Pulmonary artery endothelial cell (primary cell): ENCODE data around the gene CNTNAP2. TPM values are rescaled to one million over a fixed set of nuclear protein-coding genes. Genes with fewer than 3 reads are reported as not detected.

Source experiments
- DNase-seq: peaks from one replicate; pipeline ENCODE4 v3.0.0-alpha.2; 2011; ENCODE audit warnings: low read depth, low spot score
- total RNA-seq: library from RNA; depleted of rRNA; stranded (reverse); fragments of >200 nt; gene quantifications from 2 replicates; pipeline ENCODE4 v1.2.3, GENCODE V29; 2014

Gene CNTNAP2
- total RNA-seq, 1 donor from 2014 or later: not detected

DNA sequence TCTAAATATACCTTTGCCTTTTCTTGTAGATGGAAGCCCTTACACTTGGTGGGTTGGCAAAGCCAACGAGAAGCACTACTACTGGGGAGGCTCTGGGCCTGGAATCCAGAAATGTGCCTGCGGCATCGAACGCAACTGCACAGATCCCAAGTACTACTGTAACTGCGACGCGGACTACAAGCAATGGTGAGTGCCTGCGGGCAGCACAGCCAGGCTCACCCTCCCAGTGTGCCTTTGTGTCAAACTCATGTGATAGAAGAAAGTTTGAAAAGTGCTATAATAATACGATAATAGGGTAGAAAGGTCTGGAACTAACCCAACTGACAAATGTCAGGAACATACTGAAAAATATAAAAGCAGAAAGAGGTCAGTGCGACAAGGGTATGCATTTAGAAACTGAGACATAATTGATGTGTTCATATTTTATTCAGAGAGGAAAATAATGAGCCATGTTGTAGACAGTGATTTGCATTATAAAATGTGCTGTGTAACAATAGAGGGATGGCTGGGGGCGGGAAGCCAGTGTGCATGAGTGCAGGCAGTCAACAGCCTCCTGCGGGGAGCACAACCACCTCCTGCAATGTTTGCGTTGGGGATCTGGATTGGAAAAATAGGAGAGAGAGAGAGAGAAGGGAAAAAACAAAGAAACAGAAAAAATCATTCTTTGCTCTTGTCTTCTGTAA lies 1787.1 kb downstream of the CNTNAP2 start:
- DNase-seq: no peak

DNA sequence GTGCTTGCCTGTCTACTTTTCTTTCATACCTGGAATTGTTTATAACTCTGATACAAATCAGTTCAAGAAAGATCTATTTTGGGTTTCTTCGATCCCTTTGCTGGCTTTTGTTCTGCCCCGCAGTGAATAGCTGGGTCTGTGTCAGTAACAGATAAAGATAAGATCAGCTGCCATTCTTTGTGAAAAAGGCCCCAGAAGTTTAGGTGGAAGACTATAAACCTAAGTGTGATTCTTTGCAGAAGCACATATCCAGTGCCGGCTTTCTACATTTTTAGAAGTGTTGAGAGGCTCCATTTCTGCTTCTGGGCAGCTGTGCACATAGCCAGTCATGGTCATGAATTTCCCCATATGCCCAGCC lies 1787.6 kb downstream of the CNTNAP2 start:
- no peak for DNase-seq

DNA sequence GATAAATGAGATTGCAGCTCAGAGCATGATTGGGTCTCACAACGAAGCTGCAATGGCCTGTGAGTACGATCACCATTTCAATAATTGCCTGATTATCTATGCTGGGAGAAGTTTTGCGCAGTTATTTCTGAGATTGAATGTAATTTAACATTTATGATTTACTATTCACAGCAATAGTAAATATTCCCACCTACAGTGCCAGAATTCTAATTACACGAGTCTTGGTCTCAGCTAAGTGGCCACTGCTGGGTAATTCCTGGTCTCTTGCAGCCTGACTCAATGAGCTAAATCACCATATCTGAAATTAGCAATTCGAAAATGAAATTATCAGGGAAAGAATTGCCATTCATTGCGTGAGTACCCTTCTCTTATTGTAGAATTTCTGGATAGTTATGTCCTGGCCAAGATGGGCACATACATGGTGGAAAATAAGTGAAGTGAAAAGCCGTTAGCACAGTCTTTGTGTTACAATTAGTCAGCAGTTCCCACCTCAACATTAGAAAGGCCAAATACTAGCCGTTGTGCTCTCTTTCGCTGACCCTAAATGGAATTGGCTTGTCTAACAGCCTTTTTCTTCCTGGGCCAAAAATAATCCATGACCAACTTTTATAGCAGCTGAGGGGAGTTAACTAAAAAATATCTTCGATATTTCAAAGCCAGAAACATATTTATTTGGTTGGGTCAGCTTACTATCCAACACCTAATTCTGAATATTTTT lies 1793.0 kb downstream of the CNTNAP2 start:
- no peak for DNase-seq

DNA sequence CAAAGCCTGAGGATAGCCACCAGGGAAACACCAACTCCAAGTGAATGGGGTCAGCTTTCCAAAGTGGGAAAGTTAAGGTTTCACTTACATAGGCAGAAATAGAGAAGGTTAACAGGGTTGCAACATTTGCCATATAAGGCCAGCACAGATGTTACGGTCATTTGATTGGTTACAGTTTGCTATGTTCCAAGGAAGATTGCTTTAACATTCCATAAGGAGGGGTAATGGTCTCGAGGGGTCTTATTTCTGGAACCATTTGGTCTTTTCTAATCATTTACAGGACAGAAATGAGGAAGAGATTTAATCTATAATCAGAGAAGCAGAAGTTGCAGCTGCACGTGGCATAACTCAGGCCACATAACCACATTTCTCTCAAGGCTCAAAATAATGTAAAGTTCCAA lies 1794.6 kb downstream of the CNTNAP2 start:
- no peak for DNase-seq

DNA sequence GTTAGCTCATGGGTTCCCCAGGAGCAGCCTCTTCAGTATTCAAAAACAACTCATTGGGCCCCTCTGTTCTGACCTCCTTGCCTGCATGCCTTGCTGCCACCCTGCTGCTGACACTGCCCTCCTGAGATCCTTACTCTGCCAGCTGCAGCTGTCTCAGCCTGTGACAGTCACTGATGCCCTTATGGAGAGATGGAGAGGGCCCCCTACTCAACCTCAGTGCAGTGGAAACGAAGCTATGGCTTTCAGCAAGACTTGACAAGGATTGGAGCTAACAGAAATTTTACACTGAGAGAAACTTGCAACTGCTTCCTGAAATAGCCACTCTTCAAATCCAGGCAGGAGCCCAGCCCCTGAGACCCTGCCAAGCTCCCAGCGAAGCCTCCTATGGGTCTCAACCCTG lies 1795.7 kb downstream of the CNTNAP2 start:
- DNase-seq: no peak

DNA sequence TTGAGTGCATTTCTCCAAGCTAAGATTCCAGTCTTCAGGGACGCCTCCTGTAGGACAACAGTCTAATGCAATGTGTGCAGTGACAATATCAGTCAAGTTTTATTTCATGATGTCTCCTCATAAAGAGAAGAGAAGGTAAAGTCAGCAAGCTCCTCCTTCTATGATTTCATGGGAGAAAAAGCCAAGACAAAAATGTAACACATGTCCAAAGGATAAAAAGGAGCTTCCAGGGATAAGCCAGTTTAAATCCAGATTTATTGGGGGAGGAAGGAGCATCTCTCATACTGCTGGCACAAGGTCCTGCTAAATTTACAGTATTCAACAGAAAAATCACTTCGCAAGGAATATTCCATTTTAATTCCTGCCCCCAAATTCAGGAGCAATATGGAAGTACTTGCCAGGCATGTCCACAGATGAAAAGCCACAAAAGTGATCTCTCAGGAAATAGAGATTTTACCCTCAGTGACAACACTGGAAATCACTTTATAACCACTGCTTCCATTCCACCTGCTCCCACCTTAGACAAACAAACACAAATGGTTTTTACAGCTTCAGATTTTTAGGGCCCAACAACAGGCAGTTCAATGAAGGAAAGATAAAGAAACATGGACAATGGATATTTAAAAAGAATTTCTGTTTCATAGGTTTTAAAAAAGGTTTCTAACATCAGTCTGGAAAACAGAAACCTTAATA lies 1796.5 kb downstream of the CNTNAP2 start:
- DNase-seq: no peak

DNA sequence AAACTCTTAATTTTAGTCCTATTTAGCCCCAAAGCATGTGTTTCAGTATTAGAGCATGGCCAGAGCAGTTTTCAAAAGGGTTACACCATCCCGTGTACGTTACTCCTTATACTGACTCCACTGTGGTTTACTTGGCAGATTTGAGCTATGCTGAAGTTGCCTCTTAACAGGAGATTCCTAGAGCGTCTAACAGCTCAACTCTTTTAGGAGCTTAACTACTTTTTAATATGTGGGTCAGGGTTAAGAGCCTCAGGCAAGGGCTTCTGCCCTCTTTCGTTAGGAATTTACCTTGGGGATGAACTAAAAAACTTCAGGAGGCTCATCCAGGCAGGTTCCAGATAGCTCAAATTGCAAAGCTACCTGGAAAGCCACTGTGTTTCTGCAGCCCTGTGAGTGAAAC lies 1799.2 kb downstream of the CNTNAP2 start:
- no peak for DNase-seq

DNA sequence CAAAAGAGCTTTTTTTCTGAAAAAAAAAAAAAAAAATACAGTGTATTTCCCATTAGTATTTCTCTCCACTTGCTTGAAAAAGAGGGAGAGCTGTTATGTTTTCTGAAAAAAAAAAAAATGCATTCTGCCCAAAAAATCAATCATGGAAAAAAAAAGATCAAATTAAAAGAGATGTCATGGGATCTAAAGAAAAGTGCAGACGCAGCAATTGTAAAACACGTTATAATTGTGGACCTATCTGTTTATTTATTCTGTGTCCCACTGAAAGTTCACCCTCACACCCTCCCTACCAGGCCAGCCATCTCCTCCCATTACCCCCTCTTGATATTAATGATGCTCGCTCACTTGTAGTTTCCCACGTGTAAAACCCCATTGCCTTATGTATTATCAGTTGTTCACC lies 1800.0 kb downstream of the CNTNAP2 start:
- no peak for DNase-seq

DNA sequence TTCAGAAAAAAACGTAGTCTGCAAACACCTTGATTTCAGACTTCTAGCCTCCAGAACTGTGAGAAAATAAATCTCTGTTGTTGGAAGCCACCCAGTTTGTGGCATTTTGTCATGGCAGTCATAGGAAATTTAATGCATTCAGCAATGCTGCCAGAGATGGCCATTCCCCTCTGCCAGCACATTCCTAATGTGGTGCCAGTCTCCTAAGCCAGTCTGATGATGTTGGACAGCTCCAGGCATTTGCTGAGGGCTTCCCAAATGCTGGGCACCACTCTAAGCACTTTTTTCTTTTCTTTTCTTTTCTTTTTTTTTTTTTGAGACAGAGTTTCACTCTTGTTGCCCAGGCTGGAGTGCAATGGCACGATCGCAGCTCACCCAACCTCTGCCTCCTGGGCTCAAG lies 1807.2 kb downstream of the CNTNAP2 start:
- no peak for DNase-seq

DNA sequence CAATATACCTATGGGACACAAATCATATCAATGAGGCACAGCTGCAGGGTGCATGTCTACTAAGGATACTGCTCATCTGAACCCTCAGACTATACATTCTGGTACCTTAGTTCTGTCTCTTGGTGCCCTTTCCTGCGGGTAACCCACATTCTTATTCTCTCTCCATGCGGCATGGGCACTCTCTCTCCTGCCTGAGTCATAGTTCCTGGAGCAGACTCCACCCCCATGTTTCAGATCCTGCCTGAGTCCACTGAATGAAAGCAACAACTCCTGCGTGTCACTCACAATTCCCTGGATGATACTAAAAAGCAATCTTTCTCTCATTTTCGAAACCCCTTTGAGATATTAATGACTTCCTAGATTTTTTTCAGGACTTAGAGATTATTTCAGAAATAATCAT lies 1820.8 kb downstream of the CNTNAP2 start:
- no peak for DNase-seq

DNA sequence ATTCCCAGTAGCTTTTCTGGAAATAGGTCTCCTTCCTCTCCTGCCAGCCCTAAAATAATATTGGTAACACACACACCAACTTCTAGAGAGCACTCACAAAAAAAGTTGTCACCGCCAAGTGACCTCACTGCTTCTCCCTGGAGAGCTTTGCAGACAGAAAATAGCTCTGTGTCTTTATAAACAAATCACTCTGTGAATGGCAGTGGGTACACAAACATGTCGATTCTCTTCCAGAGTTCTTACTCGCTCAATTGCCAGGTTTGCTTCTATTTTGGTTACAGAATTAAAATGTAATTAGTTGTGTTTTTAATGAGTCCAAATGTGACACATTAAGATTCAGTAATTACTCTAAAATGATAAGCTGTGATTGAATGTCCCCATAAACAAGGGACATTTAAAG lies 1824.8 kb downstream of the CNTNAP2 start:
- no peak for DNase-seq

DNA sequence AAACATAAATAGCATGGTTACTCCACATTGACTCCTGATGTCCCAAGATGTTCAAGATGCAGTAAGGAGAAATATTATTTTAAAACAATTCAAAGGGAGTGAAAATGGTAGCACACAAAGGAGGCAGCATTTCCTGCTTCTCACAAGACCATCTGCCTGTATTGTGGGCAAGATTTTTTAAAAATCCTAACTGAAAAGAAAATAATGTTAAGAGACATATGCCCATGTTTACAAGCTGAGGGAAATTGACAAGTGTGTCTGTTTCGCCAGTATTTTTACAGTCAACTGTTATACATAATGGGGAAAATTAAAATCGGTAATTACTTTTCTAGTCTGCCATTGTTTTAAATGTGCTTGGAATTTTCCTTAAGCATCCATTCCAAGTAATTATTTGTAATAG lies 1827.7 kb downstream of the CNTNAP2 start:
- DNase-seq: no peak

DNA sequence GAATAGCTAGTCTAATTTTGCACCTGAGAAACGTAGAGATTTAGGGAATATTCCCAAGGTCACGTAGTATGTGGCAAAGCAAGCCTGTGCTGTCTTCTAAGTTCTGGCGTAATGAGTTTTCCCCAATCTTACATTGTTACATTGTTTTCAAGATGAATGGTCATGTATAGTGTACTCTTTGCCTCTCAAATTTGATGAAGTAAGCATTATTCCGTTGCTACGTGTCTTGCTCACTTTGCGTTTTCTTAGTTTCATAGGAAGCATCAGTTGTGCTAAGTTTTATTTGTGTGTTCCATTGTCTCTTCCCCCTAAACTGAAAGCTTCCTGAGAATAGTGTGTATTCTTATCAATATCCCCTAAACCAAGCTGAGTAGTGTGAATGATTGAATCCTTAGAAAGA lies 1836.3 kb downstream of the CNTNAP2 start:
- no peak for DNase-seq

DNA sequence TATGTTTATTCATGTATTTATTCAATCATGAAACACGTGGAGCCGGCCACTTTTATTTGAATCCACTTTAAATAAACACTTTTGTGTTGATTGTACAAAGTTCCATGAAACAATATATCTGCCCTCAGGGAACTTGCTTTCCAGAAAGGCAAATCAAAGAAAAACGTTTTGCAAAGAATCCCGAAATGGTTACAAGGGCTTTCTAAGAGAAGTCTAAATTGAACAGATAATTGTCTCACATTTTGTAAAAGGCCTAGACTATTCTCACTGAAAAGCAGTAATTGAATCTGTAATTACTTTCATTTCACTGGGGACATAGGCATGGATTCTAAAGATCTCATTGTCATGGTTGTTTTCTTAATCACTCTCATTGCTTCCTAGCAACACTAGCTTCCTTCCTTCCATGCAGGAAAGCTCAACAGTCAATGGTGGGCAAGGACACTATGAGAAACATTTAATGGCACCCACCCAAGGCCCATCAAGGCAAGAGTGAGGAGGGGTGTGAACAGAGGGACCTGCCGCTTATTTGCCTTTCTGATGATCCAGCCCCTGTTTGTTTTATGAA lies 1851.5 kb downstream of the CNTNAP2 start:
- DNase-seq: no peak

DNA sequence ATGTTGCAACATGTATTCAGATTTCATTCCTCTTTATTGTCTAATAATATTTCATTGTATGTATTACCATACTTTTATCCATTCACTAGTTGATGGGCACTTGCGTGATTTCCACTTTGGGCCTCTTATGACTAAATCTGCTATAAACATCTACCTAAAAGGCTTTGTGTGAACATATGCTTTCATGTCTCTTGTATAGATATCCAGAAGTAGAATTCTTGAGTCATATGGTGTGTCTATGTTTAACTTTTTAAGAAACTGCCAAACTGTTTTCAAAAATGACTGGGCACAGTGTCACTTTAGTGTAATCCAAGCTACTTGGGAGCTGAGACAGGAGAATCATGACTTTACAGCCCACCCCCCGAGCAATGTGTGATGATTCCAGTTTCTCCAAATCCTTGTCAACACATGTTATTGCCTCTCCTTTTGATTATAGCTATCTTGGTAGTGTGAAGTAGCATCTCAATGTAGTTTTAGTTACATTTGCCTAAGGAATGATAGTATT lies 1855.1 kb downstream of the CNTNAP2 start:
- DNase-seq: no peak

DNA sequence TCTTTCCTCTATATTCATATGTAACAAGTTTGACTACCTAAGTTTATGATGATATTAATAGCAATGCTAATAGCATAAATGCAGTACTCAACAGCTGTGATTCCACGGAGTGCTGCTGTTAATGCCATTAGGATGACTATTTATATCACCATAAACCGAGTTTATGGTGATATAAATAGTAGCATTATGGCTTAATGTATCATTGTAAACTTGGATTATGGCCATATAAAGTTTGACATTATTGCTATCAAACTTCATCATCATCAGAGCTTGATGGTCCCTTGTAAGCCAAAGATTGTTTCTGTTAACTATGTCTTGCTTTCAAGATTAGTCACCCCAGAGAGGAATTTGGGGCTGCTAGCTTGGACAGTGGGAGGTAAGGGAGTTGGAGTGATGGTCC lies 1861.6 kb downstream of the CNTNAP2 start:
- no peak for DNase-seq

DNA sequence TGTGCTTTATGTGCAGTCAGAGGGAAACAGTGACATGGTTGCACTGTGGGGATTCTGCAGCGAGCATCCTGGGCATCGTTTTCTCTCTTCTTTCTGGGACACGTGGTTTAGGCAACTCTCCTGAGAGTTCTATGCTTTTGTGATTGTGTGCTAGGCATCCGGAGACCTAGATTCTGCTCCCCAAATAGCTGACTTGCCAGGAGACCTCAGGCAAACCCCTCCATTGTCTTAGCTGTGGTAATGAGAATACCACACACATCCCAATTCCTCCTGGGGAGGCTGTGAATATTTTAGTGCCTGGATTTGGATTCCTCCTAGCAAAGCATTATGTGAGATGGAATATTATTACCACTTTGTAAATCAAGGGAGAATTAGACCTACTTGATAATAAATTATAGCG lies 1862.0 kb downstream of the CNTNAP2 start:
- no peak for DNase-seq

DNA sequence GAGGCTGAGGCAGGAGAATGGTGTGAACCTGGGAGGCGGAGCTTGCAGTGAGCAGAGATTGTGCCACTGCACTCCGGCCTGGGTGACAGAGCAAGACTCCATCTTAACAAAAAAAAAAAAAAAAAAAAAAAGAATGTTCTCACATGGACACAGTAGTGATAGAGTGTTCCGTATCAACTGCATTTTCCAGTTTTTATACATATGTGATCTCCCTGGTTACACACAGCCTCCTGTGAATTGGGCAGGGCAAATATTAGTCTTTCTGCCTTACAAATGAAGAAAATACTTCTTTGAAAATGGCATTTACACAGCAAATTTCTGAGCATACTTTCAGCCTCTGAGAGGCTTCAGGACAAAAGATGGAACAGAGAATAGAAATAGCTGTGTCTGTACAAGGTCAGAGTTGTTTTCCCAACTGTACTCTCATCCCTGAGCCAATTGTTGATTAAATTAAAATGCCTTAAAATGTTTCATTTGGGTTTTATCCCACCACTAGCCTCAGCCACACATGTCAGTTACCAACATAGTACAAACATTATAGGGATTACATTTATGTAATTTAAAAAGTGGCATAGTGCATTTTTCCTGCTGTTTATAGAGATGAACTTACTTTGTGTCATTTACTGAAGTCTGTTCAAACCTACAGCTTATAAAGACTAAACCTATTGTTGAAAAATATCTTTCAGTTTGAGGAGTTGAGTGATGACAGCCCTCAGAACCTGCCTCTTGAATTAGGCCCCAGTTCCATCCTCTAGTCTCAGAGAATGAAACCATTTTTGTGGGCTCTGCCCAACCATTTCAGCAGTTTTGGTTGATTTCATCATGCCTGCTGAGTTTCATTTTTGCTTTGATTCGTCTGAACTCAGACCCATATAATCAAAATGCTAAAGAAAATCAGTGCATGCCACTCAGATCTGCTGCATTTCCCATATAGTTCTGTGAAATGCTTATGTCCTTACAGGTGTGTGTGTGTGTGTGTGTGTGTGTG lies 1864.5 kb downstream of the CNTNAP2 start:
- DNase-seq: no peak

DNA sequence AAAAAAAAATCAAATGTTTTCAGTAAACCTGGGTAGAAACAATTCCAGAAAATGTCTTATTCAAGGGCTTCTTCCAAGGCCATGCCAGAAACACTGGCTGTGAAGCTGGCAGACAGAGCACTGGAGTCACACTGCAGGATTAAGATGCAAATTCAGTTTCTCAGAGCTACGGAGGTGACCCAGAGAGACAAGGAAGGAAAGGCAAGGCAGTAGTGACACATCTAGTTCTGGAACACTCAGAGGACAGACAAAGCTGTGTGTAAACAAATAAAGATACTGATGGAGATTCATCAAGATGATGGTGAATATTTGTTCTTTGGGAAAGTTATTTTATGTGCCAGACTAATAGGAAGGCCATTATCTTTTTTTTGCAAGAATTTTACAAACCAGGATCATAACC lies 1865.7 kb downstream of the CNTNAP2 start:
- DNase-seq: no peak

DNA sequence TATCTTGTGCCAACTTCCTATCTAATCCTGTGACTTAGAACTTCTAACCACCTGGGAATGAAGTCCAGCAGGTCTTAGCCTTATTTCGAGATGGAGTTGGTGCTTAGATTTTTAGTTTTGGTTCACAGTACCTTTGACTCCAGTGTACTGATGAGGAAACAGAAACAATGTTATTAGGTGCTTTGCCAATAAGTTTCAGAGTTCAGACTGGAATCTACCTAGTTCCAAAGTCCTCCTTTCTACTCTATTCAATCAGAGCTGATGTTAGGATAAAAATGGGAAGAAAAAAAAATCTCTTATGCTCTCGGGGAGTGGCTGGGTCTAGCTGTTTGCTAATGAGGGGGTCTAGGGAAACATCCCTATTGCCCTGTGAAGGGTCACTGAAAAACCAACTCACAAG lies 1867.7 kb downstream of the CNTNAP2 start:
- no peak for DNase-seq

DNA sequence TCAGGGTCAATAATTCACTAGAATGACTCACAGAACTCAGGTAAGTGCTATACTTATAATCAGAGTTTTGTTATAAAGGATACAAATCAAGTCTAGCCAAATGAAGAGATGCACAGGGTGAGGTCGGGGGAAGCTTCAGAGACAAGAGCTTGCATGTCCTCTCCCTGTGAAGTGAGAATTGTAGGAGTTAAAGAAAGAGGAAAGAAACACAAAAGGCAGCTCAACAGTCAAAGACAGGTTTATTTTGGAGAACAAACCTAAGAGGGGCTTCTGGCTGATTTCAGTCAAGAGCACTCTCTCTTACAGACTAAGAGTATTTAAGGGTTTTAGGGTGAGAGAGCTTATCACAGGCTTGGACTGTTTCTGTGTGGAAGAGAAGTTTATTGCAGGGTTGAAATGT lies 1873.5 kb downstream of the CNTNAP2 start:
- no peak for DNase-seq
